ENCODE data around the gene GGTLC1. TPM values are rescaled to one million over a fixed set of nuclear protein-coding genes. Genes with fewer than 3 reads are reported as not detected.

Gene GGTLC1
- total and polyA plus RNA-seq, 11 donors, result not detected

DNA sequence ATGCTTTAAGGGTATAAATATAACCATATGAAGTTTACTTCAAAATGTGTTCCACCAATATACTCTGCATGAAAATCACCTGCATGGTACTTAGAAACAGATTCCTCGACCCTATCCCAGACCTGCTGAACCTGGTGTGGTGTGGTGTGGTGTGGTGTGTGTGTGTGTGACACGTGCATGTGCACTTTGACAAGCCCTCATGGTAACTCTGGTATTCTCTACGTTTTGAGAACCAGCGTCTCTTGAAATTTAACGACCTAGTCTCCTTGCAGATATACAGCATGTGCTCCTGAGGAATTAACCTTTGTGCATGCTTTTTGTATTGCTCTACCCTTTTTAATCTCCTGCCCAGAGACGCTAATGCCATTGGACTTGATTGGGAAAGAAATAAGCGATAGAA is 29.5 kb downstream of the GGTLC1 start:
- H3K4me3 ChIP-seq, result no peak overlapping the region
- peaks cover 0 to 8% (median 0%) of the 10 kb centered on the region in 12 donors for H3K9me3 ChIP-seq
- DNase-seq (no peak), ATAC-seq (no peak)
- TF ChIP-seq, protein P1, sequence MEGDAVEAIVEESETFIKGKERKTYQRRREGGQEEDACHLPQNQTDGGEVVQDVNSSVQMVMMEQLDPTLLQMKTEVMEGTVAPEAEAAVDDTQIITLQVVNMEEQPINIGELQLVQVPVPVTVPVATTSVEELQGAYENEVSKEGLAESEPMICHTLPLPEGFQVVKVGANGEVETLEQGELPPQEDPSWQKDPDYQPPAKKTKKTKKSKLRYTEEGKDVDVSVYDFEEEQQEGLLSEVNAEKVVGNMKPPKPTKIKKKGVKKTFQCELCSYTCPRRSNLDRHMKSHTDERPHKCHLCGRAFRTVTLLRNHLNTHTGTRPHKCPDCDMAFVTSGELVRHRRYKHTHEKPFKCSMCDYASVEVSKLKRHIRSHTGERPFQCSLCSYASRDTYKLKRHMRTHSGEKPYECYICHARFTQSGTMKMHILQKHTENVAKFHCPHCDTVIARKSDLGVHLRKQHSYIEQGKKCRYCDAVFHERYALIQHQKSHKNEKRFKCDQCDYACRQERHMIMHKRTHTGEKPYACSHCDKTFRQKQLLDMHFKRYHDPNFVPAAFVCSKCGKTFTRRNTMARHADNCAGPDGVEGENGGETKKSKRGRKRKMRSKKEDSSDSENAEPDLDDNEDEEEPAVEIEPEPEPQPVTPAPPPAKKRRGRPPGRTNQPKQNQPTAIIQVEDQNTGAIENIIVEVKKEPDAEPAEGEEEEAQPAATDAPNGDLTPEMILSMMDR (IDR thresholded peaks at IDR 0.05), result no peak
- peaks cover 0 to 3% (median 0%) of the 10 kb centered on the region in 9 donors for H3K27me3 ChIP-seq
- H3K27ac ChIP-seq, result no peak overlapping the region
- intact Hi-C loops (cut with DNase I), result no loop called here
- H3K4me1 ChIP-seq, result no peaks in the 10 kb centered on the region
- 69 to 80% (median 76%) methylated on average over 7 of the region's 7 CpGs for WGBS, 4 donors
- no peaks in the 10 kb centered on the region for H3K36me3 ChIP-seq

DNA sequence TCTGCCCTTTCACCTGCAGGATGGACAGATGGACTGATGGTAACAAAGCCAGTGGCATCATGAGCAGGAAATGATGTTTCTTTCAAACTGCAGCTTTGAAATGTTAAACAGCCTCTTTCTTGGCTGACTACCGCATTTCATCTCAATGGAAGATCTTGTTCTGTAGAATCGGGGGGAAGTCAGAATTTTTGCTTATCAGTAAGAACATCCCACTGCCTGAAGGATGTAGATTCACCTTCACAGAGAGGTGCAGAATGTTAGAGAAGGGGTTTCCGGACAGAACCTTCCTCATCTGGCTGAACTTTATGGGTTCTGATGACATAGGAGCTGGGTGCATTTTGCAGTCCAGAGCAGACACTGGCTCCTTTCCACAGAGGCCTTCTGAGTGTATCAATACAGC is 32.7 kb downstream of the GGTLC1 start:
- H3K36me3 ChIP-seq, result no peaks in the 10 kb centered on the region
- peaks cover 0 to 8% (median 0%) of the 10 kb centered on the region in 9 donors for H3K27me3 ChIP-seq
- TF ChIP-seq, protein P1 (IDR thresholded peaks at IDR 0.05), result no peak
- TF ChIP-seq POLR2A (IDR thresholded peaks at IDR 0.05), result no peak
- no peak for ATAC-seq
- H3K4me1 ChIP-seq, result no peaks in the 10 kb centered on the region
- no peak for DNase-seq
- no peak overlapping the region for H3K4me3 ChIP-seq
- no peak overlapping the region for H3K27ac ChIP-seq
- intact Hi-C loops (cut with DNase I), result no loop called here
- H3K9me3 ChIP-seq, result no peaks in the 10 kb centered on the region
- WGBS, 4 donors, result 44 to 49% (median 47%) methylated on average over 3 of the region's 3 CpGs

DNA sequence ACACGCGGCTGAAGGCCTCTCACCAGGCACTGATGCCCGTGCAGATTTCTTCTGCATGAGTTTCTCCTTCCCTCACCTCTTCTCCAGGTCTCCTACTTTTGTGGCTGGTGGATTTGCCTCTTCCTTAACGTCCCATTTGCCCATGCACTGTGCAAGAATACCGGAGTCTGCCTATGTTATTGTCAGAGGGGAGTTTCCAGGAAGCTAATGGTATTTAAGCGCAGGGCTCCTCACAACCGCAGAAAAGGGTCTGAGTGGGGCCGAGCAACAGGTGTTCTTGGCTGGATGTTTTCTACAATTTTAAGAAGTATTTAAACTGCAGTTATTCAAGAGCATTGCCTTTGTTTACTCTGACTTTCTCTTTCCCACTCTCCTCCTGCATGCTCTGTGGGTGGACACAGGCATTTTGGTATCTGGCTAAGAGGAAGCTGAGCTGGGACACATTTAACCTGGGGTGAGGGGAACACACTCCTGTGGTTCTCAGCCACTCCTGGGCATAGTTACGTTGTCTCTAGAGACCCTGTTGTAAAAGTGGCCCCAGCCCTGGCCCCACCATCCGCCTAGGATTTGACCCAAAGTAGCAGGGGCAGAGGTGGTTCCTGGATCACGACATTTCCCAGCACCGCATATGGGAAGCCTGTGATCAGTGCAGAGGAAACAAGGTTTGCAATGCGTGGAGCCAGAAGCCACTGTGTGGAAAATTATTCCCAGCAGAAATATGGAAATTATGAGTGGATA is 34.4 kb downstream of the GGTLC1 start:
- Histone ChIP-seq H3K4me3 (no peak overlapping the region), H3K36me3 (no peaks in the 10 kb centered on the region), H3K27ac (no peak overlapping the region), H3K27me3 (peaks cover 0 to 16% (median 0%) of the 10 kb centered on the region in 9 donors), H3K9me3 (no peaks in the 10 kb centered on the region), H3K4me1 (no peaks in the 10 kb centered on the region)
- ATAC-seq (no peak), DNase-seq (no peak)
- TF ChIP-seq, protein P1 (IDR thresholded peaks at IDR 0.05), result no peak
- TF ChIP-seq POLR2A (IDR thresholded peaks at IDR 0.05), result no peak
- 66 to 79% (median 69%) methylated on average over 13 of the region's 13 CpGs for WGBS, 4 donors
- intact Hi-C loops (cut with DNase I), result no loop called here

DNA sequence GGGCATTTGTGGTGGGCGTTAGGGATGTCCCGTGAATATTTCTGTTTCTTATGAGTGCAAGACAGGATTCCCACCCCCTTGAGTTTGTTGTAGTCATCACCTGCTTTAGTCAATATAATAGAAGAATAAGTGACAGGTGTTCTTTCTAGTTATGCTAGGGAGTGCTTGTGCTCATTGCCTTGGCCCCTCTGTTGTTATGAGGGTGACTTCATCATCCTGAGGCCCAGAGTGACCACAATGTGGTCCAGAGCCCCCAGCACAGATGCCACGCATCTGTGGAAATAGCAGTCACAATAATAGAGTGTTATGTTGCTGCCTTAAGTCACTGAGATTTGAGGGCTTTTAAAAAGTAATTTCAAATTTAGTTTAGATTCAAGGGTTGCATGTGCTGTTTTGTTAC is 42.4 kb downstream of the GGTLC1 start:
- H3K4me3 ChIP-seq, result no peak overlapping the region
- no peaks in the 10 kb centered on the region for H3K9me3 ChIP-seq
- H3K4me1 ChIP-seq, result no peaks in the 10 kb centered on the region
- intact Hi-C loops (cut with DNase I), result no loop called here
- ATAC-seq (no peak), DNase-seq (no peak)
- H3K27me3 ChIP-seq, result peaks cover 0 to 8% (median 0%) of the 10 kb centered on the region in 9 donors
- no peaks in the 10 kb centered on the region for H3K36me3 ChIP-seq
- H3K27ac ChIP-seq, result no peak overlapping the region
- TF ChIP-seq POLR2A (IDR thresholded peaks at IDR 0.05), result no peak
- TF ChIP-seq, protein P1 (IDR thresholded peaks at IDR 0.05), result no peak
- 60 to 63% (median 61%) methylated on average over 3 of the region's 3 CpGs for WGBS, 4 donors

Measured in heart left ventricle (tissue), 16 donors.